Endothelial cell of umbilical vein (primary cell): ENCODE measurements around the gene TBK1. TPM values are rescaled to one million over a fixed set of nuclear protein-coding genes. Genes with fewer than 3 reads are reported as not detected.
A peak's percentile ranks its signal among the peaks of the same experiment; 100 is the strongest.

ENCODE experiments used
- BruUV-seq: library from RNA; stranded (reverse); fragments of 400-500 nt; replicated peaks from 2 replicates; lab custom pipeline; 2021; lab: Mats Ljungman, UMichigan
- CTCF ChIA-PET: fragments of 300-600, 350-600 bp; sonication (Branson Sonifier 250); formaldehyde crosslinking; loops from one replicate; lab custom pipeline; 2021; ENCODE audit warnings: antibody characterized with exemption, inconsistent platforms; lab: Charles Lee
- POLR2A ChIA-PET: fragments of 300-600, 350-600 bp; sonication (Branson Sonifier 250); formaldehyde crosslinking; loops from one replicate; lab custom pipeline; 2021; ENCODE audit warnings: antibody characterized with exemption, inconsistent platforms; lab: Charles Lee
- DNase-seq: peaks from one replicate; pipeline ENCODE4 v3.0.0-alpha.2; 2011; ENCODE audit warnings: low read depth, low spot score
- FAIRE-seq: peaks from 2 replicates; lab custom pipeline; 2011; peaks lifted over from hg19 to GRCh38; lab: Jason Lieb, UNC
- H2AFZ ChIP-seq: 2 replicates; pipeline ENCODE4 v1.6.0; 2012; ENCODE audit warnings: low read depth, low read length, control low read depth, inconsistent platforms
- H3K27ac ChIP-seq: 2 replicates; pipeline ENCODE4 v1.5.1; 2011; ENCODE audit warnings: low read depth, mild to moderate bottlenecking, control low read depth, low read length, moderate library complexity; ENCODE audit not compliant: insufficient read depth
- H3K27me3 ChIP-seq, 2 experiments: 2 replicates each; pipeline versions ENCODE4 v1.6.0 to v1.6.1; 2011; ENCODE audit warnings: low read length in 2 of 2, mixed read lengths in 1 of 2; ENCODE audit not compliant: control insufficient read depth in 2 of 2, insufficient read depth in 2 of 2
- H3K36me3 ChIP-seq, 2 experiments: 2 replicates in 1 of 2; 3 replicates in 1 of 2; pipeline ENCODE4 v1.5.1; 2011; ENCODE audit warnings: low read length in 2 of 2, mild to moderate bottlenecking in 1 of 2, moderate library complexity in 1 of 2; ENCODE audit not compliant: control insufficient read depth in 2 of 2, insufficient read depth in 2 of 2; ENCODE audit errors: extremely low read depth in 1 of 2
- H3K4me1 ChIP-seq: 3 replicates; pipeline ENCODE4 v1.5.1; 2011; ENCODE audit warnings: mild to moderate bottlenecking, low read length; ENCODE audit not compliant: control insufficient read depth, insufficient read depth; ENCODE audit errors: extremely low read depth
- H3K4me2 ChIP-seq: 2 replicates; pipeline ENCODE4 v1.6.1; 2011; ENCODE audit warnings: low read length, control low read depth, mixed read lengths; ENCODE audit not compliant: insufficient read depth
- H3K4me3 ChIP-seq, 3 experiments: fragments of 200-600 bp in 1 of 3; sonication (generic), shearing (Covaris generic) in 1 of 3; replicated peaks in 1 of 3; 2 replicates each; pipeline ENCODE4 v1.5.1; 2011 to 2016; ENCODE audit warnings: control low read depth in 3 of 3, low read length in 3 of 3, mild to moderate bottlenecking in 2 of 3, inconsistent platforms in 1 of 3, low read depth in 1 of 3, moderate library complexity in 1 of 3; ENCODE audit not compliant: insufficient read depth in 1 of 3
- H3K79me2 ChIP-seq: 2 replicates; pipeline ENCODE4 v1.6.0; 2012; ENCODE audit warnings: low read length, inconsistent platforms; ENCODE audit not compliant: control insufficient read depth, insufficient read depth
- H3K9ac ChIP-seq: replicated peaks from 2 replicates; pipeline ENCODE3; 2011; ENCODE audit warnings: low read length, control low read depth; ENCODE audit not compliant: insufficient read depth; ENCODE audit errors: extremely low read depth
- H3K9me1 ChIP-seq: replicated peaks from 3 replicates; pipeline ENCODE4 v1.6.0; 2011; ENCODE audit warnings: mild to moderate bottlenecking, low read length; ENCODE audit not compliant: control insufficient read depth, insufficient read depth; ENCODE audit errors: extremely low read depth
- H3K9me3 ChIP-seq: replicated peaks from 2 replicates; pipeline ENCODE4 v1.5.1; 2012; ENCODE audit warnings: low read length, inconsistent platforms; ENCODE audit not compliant: control insufficient read depth, insufficient read depth
- H4K20me1 ChIP-seq: replicated peaks from 2 replicates; pipeline ENCODE3; 2011; ENCODE audit warnings: mild to moderate bottlenecking, low read length; ENCODE audit not compliant: control insufficient read depth, insufficient read depth; ENCODE audit errors: extremely low read depth
- EZH2 ChIP-seq: IDR thresholded peaks from 2 replicates; pipeline ENCODE4 v1.6.1; 2012; ENCODE audit warnings: borderline replicate concordance, low read depth, mild to moderate bottlenecking, moderate library complexity, low read length, inconsistent platforms; ENCODE audit not compliant: severe bottlenecking
- FOS ChIP-seq: IDR thresholded peaks from 2 replicates; pipeline ENCODE4 v1.6.1; 2011; ENCODE audit warnings: mild to moderate bottlenecking, low read length, moderate library complexity, borderline replicate concordance; ENCODE audit not compliant: insufficient read depth
- GATA2 ChIP-seq: IDR thresholded peaks from 2 replicates; pipeline ENCODE4 v1.7.0; 2011; ENCODE audit warnings: low read depth, mild to moderate bottlenecking, moderate library complexity, mixed read lengths, low read length; ENCODE audit not compliant: insufficient read length, insufficient read depth
- JUN ChIP-seq: IDR thresholded peaks from 2 replicates; pipeline ENCODE4 v1.6.1; 2011; ENCODE audit warnings: borderline replicate concordance, low read depth; ENCODE audit not compliant: insufficient read length, insufficient read depth
- MYC ChIP-seq: IDR thresholded peaks from one replicate; pipeline ENCODE4 v1.6.1; 2011; ENCODE audit warnings: mild to moderate bottlenecking, low read depth, low read length
- POLR2A ChIP-seq: IDR thresholded peaks from 2 replicates; pipeline ENCODE4 v1.6.1; 2012; ENCODE audit warnings: low read depth, mild to moderate bottlenecking, control low read depth, low read length
- POLR2AphosphoS5 ChIP-seq: IDR thresholded peaks from 2 replicates; pipeline ENCODE4 v1.6.1; 2012; ENCODE audit warnings: low read depth, mild to moderate bottlenecking, control low read depth, low read length, moderate library complexity; ENCODE audit not compliant: insufficient read depth
- dilution Hi-C: fragments of 300-500 bp; cut with MboI; formaldehyde crosslinking; loops from one replicate; pipeline ENCODE4 v1.15.0; 2019; ENCODE audit warnings: low sequenced_read_pairs; ENCODE audit not compliant: extremely low pct_ligation_motif_present
- intact Hi-C: fragments of 100-400 bp; cut with micrococcal nuclease; formaldehyde crosslinking; loops from one replicate; pipeline ENCODE4 v1.10.0; 2022
- polyA plus RNA-seq, 4 experiments: library from polyadenylated mRNA; depleted of rRNA in 3 of 4; stranded (reverse) in 3 of 4; unstranded in 1 of 4; fragments of >200 nt; gene quantifications; 2 replicates each; pipeline versions ENCODE4 v1.2.1 to v1.2.3, GENCODE V29; 2011 to 2012; ENCODE audit warnings: missing spikeins in 1 of 4
- total RNA-seq: library from RNA; stranded (reverse); gene quantifications from 2 replicates; pipeline ENCODE4 v1.2.3, GENCODE V29; 2021
- TF ChIP-seq, protein P1 (sequence below), 2 donors: IDR thresholded peaks; 1 replicate in 1 of 2; 2 replicates in 1 of 2; pipeline ENCODE4 v1.5.1; 2011; ENCODE audit warnings: low read length in 2 of 2, mild to moderate bottlenecking in 2 of 2, moderate library complexity in 2 of 2, control low read depth in 1 of 2, inconsistent platforms in 1 of 2, low read depth in 1 of 2; ENCODE audit not compliant: insufficient read depth in 1 of 2; ENCODE audit errors: extremely low read depth in 1 of 2
- TF ChIP-seq, protein P2 (sequence below): IDR thresholded peaks from 2 replicates; pipeline ENCODE4 v1.6.1; 2011; ENCODE audit not compliant: insufficient read depth, insufficient read length

The TBK1 gene
- total and polyA plus RNA-seq, 2 donors (not counting 3 experiments of a cell fraction or from before 2014, with no cell fraction given) = 8.0 to 28.9 TPM

DNA sequence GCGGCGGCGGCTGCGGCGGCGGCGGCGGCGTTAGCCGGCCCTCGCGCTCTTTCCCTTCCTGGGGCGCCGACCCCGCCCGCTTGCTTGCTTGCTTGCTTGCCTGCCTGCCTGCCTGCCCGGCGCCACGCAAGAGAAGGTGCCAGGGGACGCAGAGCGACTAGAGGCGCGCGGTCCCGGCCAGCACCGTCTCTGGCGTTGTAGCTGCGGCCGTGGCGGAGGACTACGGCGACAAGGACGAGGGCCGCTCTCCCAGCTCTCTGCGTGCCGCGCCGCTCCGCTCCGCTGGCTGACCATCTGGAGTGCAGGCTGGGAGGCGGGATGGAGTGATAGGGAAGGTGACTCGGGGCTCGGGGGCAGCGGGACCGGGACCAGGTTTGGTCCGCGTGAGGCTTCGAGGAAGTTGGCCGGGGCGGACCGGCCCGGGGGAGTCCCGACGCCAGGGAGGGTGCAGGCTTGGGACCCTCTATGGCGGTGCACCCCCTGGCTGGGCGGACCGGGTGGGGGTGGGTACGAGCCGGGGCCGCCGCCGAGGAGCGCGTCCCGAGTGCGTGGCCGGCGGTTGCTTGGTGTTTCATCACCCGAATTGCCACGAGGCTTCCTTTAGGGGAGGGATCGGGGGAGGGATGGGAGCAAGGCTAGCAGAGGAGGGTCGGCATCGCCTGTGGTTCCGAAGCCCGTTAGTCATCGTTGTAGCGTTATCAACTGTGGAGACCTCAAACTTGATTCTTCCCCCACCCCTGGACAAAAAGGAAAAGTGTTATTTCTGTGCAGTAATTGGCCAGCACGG lies 47.3 kb upstream of the TBK1 start:
- dilution Hi-C loops = no loop called here
- Histone ChIP-seq H3K4me1 (peaks cover 10% of the 10 kb centered on the region), H3K9ac (peak overlapping the region; percentile 96), H3K27me3 (no peaks in the 10 kb centered on the region), H3K9me1 (no peaks in the 10 kb centered on the region), H3K4me3 (peak overlapping the region; percentile 55 to 100 (median 78)), H3K79me2 (peaks cover 43% of the 10 kb centered on the region), H4K20me1 (no peaks in the 10 kb centered on the region), H3K9me3 (no peaks in the 10 kb centered on the region), H3K27ac (peak overlapping the region; percentile 89), H2AFZ (peak overlapping the region; percentile 60), H3K36me3 (no peaks in the 10 kb centered on the region), H3K4me2 (peak overlapping the region; percentile 66)
- POLR2A ChIA-PET = interaction anchor here (1.0 kb wide), 1 partner anchor 9 kb away, joined by 3 read pairs; no protein-coding TSS in a partner anchor
- CTCF ChIA-PET = interaction anchor here (0.7 to 1.1 kb wide), 2 partner anchors 9 to 11 kb away, joined by 5 to 7 read pairs; no protein-coding TSS in a partner anchor
- TF ChIP-seq POLR2AphosphoS5 = no peak
- no peak for TF ChIP-seq POLR2A
- TF ChIP-seq EZH2 = no peak
- no peak for TF ChIP-seq MYC
- no peak for TF ChIP-seq JUN
- TF ChIP-seq, protein P1, sequence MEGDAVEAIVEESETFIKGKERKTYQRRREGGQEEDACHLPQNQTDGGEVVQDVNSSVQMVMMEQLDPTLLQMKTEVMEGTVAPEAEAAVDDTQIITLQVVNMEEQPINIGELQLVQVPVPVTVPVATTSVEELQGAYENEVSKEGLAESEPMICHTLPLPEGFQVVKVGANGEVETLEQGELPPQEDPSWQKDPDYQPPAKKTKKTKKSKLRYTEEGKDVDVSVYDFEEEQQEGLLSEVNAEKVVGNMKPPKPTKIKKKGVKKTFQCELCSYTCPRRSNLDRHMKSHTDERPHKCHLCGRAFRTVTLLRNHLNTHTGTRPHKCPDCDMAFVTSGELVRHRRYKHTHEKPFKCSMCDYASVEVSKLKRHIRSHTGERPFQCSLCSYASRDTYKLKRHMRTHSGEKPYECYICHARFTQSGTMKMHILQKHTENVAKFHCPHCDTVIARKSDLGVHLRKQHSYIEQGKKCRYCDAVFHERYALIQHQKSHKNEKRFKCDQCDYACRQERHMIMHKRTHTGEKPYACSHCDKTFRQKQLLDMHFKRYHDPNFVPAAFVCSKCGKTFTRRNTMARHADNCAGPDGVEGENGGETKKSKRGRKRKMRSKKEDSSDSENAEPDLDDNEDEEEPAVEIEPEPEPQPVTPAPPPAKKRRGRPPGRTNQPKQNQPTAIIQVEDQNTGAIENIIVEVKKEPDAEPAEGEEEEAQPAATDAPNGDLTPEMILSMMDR (IDR thresholded peaks at IDR 0.05; ENCODE audit: extremely low read depth in 1 of 2, insufficient read depth in 1 of 2, low read depth in 1 of 2, low read length in 2 of 2) = no peak
- TF ChIP-seq GATA2 = no peak
- TF ChIP-seq, protein P2, sequence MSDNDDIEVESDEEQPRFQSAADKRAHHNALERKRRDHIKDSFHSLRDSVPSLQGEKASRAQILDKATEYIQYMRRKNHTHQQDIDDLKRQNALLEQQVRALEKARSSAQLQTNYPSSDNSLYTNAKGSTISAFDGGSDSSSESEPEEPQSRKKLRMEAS = no peak
- no peak for TF ChIP-seq FOS
- no TSS peak for BruUV-seq
- DNase-seq = peak; percentile 73
- intact Hi-C loops = loop anchor here (1.0 to 2.0 kb wide), 3 partner anchors 9 to 182 kb away; partner anchors contain the start of genes KICS2 and TBK1
- peak; percentile 57 for FAIRE-seq
